EL (cell line): ENCODE results near the gene AGER.
"Not testable (repeated sequence)": the region's sequence is repeated elsewhere in the genome, so short reads cannot be mapped to it uniquely, and the experiment has no call there.

Source experiments
- DNase-seq: peaks from one replicate; pipeline ENCODE4 v3.0.0-alpha.2; 2016

The AGER gene

DNA sequence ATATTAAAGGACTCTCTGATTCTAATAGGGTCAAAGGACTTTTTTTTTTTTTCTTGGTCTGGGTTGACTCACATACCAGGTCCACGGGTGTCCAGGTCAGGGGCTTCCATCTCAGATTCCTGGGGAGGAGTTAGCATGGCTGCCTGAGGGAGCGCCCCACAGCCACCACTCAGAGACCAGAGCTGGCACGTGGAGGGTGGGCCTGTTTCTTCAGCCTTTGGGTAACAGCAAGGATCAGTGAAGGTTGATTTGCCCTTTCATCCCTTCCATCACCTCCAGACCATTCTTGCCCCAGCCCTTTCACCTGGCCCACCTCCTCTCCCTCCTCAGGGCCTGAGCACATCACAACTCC is 14.3 kb upstream of the AGER start:
- no peak for DNase-seq

DNA sequence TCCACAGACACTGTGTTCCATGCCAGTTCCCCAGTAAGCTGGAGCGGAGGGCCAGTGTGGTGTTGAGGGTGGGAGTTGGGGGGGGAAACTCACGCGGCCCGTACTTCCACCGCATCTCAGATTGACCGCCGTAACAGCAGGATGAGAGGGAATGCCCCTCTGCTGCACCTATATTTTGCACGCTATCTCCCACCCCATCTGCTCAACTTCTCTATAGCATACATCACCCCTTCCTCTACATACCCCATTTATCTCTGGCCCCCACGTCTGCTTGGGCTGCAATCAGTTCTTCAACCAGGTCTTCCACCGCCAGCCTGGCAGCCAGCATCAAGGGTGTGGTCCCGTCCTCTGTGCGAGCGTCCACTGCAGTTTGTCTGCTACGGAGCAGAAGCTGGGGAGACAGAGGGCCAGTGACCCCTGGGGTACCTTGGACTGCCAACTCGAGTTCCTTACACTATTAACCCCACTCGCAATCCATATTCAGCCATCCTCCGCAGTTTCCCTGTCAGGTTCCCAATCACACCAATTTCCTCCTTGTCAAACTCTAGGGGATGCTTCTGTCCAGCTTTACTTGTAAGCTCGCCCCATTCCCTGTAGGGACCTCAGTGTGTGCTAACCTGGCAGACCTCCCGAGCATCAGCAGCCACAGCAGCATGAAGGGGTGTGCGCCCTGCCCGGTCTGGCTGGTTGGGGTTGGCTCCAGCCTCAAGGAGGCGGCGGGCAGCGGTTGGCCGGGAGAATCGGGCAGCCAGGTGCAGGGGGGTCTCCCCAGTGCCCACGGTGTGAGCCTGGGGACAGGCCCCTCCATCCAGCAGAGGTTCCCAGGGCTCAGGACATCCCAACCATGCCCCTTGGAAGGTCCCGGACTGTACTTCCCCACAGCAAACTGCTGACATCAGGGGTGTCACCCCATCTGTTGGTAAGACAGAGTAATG is 12.9 kb upstream of the AGER start:
- no peak for DNase-seq

DNA sequence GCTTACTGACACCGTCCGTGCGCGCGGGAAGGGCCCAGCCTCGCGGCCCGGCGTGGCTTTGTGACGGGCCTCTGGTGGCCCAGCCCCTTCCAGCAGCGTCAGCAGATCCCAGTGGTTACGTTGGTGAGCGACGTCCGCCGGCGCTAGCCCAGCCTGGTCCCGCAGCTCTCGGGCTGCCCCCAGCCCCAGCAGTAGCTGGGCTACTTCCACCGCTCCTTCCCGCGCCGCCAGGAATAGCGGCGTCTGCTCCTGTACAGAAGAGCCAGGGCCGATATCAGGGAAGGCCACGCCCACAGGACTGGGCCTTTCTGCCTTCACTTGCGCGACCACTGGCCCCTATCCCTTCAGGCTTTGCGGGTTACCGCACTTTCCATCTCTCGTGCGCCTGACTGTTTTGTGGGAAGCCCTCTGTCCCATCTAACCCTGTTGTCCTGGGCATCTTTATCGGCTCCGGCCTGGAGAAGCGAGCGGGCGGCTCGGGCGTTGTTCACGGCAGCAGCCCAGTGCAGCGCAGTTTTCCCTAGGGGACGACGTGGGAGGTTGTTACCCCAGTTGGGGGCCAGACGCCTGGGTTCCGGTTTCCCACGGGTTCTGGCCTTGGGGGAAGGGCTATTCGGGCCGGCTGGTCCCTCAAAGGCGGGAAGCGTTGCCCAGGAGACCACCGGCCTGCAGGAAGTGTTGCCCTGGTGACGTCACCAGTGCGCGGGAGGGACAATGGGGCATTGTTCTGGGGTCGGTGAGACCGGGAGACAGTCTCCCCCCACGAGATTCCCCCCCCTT is 12.0 kb upstream of the AGER start:
- DNase-seq = peak; percentile 82

DNA sequence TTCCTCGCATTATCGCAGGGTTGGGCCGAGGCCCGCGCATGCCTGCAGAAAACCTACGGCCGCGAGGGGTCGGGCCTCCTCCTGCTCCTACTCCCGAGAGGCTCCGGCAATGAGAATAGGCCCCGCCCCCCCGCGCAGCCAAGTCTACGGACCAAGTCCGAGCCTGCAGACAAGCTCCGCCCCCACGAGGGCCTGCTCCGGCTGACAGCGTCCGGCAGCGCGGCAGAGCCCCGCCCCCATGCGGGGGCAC is 11.5 kb upstream of the AGER start:
- peak; percentile 100 for DNase-seq

DNA sequence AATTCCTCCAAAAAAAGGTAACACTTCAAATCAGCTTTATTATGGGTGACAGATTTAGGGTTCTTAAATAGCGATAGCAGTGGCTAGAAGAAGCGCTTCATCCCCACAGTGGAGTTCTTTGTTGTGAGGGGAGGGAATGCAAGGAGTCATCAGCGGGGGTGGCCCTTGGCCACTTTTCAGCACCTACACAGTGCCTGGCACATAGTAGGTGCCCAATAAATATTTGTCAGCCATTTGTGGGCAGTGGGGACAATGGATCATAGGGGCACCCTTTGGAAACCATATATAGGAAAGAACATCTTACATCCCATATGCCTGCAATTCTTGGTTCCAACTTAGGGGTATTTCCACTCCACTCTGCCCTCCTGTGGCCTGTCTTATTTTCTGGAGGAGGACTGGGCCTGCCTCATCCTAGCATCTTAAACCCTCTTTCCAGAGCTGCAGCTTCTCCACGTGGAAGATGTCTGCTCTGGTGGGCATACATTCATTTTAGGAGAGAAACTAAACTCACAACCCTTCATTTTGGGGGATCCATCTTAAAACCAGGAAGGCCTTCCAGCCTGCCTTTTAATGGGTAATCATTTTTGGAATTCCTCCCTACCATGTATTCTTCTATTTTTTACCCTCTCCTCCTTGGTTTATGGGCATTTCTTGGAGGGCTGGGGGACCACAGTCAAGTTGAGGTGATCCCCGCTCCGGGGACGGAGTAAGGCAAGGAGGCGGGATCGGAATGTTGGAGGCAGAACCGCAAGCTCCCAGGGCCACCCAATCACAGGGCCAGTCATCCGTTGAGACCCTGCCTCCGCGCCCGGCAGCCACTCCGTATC is 11.0 kb upstream of the AGER start:
- peak; percentile 68 for DNase-seq

DNA sequence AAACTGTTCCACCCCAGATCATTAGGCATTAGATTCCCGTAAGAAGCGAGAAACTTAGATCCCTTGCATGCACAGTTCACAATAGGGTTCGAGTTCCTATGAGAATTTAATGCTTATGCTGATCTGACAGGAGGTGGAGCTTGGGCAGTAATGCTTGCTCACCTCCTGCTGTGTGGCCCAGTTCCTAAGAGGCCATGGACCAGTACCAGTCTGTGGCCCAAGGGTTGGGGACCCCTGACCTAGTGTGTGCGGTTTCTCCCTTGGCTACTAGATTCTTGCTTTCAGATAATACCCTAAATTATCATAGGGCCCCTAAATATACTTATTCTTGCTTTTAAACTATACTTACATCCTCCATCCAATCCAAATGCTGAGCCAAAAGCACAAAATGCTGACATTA is 10.3 kb upstream of the AGER start:
- no peak for DNase-seq

DNA sequence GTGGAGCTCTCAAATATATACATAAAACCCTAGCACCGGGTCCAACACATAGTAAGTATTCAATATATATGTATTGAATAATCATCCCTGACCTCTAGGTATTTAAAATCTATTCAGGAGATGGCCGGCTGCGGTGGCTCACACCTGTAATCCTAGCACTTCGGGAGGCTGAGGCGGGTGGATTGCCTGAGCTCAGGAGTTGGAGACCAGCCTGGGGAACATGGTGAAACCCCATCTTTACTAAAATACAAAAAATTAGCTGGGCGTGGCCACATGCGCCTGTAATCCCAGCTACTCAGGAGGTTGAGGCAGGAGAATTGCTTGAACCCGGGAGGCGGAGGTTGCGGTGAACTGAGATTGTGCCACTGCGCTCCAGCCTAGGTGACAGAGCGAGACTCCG is 9.0 kb upstream of the AGER start:
- DNase-seq = not testable (repeated sequence)

DNA sequence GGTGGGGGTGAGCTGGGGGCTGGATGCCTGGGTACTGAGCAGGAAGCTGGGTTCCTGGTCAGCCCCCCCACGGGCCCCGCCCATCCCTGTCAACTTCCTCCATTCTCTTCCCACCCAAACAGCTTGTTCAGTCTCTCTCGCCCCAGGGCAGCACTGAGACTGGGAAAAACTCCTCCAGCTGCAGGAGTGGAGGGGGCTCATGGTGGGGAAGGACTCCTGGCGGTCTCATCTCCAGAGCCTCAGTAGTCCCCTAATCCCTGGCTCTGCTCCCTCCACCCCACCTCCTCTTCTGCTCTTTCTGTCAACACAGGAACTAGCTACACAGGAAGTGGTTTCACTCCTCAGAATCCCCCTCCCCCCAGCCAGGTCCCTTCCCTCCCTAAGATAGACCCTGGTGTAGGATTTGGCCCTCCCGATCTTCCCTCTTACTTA is 8.6 kb upstream of the AGER start, which contains the start of gene GPSM3:
Gene GPSM3, minus strand, starts transcription at position 36 of the 432 bp plus-strand sequence. CDS start 130 bp downstream, outside the sequence.
- DNase-seq = peak; percentile 58

DNA sequence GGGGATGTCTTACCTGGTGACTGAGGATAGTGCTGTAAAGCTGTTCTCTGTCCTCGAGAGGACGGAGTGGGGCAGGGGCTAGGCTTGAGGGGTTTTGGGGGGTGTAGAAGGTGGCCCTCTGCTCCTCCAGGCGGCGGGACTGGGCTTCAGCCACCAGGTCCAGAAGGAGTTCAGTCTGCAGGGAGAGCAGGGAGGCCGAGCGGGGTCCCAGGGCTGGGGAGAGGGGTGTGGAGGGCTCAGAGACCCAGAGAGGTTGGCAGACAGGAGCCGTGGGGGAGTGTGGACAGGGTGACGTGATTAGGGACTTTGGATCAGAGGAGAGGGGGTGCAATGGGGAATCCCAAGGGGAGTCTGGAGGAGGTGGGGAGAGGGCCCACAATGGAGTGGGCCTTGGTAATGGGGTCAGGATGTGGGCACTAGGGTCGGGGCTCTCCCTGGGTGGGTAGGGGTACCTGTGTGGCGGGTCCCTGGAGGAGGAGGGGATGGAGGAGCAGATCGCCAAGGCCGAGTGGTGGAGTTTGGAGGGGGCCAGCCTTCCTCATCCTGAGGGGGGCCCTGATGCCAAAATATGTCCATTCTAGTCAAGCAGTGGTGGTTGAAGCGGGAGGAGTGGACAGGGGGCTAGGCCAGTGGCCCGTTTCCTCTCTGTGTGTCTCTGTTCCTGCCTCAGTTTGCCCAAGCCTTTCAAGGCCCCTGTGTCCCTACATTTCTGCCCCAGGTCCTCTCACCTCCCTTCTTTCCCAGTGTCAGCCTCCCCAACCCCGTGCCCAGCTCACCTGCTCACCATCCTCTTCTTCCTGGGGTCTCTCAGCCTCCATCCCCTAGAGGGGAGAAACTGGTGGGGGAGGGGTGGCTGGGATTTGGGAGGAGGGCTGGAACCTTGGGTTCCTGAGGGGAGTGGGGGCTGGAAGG is 7.9 kb upstream of the AGER start:
- DNase-seq = no peak

DNA sequence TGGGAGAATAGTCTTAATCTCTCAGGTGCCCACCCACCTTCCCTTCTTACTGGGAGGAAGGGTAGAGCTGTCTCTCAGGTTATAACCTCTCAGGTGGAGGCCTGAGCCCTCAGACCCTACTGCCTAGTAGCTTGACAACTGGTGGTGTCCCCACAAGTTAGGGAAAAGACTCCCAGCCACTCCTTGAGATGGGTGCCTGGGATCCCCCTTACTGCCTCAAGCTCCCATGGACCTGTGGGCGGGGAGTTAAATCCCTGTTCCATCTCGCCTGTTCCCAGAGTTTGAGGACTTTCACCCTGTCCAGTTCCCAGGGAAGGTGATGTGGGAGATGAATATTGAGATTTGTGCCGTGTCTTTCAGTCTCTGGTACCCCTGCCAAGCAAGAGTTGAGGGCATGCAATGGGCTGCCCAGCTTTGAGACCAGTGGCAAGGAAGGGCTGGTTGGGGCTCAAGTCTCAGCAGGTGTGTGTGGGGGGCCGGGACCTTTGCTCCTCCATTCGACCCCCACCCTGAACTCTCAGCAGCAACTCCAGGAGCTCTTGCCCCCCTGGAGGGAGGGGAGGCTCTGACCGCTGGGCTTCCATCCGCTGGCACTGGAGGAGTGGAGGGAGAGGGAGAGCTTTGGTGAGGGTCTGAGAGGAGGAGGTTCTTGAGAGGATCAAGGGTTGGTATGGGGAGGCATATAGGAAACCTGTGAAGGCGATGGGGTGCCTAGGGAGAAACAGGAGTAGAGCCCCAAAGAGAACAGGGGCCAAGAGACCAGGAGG is 7.0 kb upstream of the AGER start:
- DNase-seq = no peak

DNA sequence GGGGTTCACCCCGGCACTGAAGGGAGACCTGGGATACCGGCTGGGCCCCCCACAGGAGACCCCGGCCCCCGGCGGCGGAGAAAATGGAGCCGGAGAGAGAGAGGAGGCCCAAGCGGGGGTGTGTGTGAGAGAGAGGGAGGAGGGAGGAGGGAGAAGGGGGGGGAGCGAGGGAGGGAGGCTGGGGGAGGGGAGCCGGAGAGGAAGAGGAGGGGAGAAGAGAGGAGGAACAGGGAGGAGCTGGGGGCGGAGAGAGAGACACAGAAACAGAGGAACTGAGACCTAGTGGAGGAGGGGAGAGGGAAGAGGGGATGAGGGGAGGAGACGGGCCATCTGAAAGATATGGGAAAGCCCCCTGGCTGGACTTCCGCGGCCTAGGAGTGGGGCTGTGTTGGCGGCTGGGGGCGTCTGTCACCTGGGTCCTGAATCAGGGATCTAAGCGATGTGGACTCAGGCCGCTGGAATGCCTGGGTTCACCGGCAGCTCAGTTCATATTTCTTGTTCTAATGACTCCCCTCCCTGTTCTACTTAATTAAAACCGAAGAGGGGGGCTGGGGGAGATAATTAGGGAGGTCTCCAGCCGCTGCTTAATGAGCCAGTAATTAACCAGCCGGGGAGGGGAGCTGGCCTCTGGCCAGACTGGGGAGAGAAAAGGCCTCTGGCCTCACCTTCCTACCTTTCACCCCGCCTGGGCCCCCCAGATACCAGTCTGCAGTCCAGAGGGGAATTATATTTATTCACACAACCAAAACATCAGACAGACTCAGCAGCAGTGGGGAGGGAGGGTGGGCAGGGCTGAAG is 6.2 kb upstream of the AGER start, which contains the start of gene PBX2:
Gene PBX2, minus strand, starts transcription at position 149 of the 798 bp plus-strand sequence. CDS start 287 bp downstream, outside the sequence.
- peak; percentile 93 for DNase-seq

DNA sequence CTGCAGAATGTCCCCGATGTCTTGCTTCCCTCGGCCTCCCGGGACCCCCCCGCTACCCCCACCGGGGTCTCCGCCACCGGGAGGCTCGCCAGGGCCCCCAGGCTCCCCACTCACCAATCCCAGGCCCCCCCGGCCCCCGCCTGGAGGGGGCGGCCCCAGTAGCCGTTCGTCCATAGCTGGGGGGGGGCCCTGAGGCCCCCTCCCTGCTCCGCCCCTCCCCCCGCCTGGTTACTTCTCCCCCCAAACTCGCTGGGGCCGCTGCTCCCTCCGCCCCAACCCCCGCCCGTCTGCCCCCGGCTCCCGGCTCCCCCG is 5.6 kb upstream of the AGER start:
- no peak for DNase-seq

DNA sequence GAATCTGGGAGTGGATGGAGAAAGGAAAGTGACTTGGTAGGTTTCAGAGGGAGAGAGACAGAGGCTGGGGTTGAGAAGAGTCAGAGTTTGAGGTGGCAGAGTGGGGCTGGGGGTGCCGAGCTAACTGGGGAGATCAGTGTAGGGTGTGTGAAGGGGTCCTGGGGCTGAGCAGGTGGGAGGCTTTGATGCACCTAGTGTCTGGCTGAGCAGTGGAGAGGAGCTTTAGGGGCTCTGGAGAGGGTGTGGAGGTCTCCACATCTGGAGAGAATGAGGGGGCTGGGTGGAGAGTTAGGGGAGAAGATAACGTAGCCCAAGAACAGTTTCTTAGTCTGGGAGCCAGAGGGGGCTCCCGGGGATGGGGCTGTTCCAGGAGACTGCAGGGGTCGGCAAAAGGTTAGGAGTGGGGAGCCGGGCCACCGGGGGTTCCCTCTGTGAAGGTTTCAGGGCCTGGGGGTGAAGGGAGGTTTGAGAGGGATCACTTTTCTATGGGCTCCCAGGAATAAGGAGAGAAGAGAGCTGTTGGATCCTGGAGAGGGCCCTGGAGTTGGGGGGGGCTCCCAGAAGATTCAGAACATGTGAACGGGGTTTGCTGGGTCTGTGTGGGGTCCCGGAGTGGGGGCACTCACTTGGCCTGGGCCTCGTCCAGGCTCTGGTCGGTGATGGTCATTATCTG is 5.2 kb upstream of the AGER start:
- no peak for DNase-seq

DNA sequence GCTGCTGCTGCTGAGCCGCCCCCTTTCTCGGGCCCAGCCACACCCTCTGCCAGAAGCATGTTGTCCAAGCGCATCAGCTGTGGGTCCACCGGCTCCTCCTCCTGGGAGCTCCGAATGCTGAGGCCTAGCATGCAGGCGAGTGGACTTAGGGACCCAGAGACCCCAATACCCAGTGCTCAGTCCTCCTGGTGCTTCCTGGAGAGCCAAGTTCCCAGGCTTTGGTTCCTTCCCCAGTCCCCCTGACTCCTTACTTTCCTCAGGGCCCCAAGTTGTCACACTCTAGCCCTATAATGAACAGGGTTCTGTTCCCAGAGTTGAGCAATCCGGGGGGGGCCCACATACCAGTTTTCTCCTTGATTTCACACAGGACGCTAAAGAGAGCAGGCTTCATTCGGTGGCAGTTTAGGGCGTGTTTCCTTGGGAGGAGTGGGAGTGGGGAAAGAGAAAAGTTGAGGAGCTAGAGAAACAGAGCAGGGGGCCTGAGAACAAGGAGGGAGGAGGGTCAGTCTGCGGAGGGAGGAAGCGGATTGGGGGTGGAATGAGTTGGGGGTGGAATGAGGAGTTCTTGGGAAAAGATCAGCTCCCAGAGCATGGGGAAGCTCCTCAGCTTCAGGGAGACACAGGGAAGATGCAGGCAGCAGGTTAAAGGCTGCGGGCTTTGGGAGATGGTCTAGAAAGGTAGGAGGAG is 4.5 kb upstream of the AGER start:
- no peak for DNase-seq

DNA sequence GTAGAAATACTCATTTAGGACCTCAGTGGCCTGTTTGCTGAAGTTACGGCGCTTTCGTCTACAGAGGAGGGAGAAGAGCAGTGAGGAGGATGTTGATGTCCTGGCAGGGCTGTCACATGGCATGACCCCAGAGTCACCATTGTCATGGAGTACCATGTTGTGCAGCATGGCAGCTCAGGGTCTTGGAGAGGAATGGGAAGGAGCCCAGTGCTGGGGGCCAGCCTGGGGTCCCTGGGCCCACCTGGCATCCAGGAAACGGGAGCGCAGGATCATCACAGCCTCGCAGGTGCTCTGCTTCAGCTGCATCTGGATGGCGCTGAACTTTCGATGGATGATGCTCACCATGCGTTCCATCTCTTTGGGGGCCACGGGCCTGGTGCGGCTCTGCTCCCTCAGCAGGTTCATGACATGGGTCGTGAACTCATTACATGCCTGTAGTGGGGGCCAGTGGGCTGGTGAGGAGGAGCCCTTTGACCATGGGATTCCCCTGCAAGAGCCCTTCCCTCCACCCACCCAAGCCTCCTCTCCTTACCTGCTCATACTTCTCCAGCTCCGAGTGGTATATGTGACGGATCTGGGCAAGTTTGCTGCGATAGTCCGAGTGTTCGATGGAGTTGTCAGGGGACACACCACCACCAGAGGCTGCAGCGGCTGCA is 3.8 kb upstream of the AGER start:
- DNase-seq = not testable (repeated sequence)

DNA sequence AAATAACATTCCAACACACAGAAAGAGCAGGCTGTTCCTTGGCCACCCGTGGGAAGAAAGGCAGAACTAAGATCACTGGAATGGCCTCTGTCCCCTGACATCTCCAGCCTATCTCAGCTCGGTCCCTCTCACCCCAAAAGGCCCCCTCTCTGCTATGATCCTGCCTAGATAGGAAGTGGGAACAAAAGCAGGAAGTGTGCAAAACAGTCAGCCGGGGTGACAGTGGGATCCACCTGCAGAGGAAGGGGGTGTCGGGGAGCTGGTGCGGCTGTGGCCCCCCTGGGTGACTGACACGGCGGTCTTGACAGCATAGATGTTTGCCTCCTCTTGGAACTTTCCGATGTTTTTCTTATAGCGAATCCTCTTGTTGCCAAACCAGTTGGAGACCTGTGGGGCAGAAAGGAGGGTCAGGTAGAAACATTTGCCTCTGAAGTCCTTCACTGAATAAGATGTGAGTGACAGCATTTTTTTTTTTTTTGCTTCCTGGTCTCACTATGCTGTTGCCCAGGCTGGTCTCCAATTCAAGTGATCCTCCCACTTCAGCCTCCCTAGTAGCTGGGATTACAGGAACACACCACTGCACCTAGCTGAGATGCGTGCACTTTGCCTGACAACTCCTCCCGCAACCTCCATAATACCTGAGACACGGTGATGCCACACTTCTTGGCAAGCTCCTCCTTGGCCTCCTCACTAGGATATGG is 3.1 kb upstream of the AGER start:
- DNase-seq = no peak

DNA sequence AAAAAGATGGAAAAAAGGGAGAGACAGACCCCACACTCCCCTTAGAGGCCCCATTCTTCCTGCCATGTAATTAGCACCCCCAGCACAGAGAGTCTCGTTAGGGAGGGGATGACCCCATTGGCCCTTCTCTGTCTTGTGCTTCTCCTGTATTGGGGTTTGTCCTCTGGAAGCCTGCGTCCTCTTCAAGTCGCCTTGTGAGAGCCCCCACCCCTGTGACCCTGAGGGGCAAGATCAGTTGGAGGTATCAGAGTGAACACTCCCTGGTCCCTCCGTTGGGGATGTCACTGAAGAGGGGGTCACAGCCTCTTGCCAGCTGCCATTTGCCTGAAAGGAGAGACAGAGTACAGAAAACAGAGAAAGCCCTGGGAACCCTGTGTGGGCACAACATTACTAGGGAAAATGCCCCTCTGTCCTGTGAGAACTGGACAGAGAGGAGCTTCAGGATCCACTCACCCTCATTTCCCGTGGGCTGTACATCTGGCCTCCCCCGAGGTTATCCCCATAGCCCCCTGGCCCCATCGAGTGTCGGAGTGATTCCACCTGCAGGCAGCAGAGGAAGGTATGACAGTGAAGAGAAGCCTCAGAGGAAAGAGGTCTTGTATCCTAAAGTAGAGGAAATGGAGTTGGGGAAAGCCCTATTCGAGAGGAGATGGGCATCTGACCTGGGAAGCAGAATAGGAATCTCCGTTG is 2.2 kb upstream of the AGER start:
- not testable (repeated sequence) for DNase-seq
